Right forelimb (tissue), 1 donor: Measurements from ENCODE around the gene AFM.
"Not testable (repeated sequence)": the region's sequence is repeated elsewhere in the genome, so short reads cannot be mapped to it uniquely, and the experiment has no call there.

ENCODE experiments used
- DNase-seq: peaks from one replicate; pipeline ENCODE4 v3.0.0-alpha.2; 2018

Gene AFM

DNA sequence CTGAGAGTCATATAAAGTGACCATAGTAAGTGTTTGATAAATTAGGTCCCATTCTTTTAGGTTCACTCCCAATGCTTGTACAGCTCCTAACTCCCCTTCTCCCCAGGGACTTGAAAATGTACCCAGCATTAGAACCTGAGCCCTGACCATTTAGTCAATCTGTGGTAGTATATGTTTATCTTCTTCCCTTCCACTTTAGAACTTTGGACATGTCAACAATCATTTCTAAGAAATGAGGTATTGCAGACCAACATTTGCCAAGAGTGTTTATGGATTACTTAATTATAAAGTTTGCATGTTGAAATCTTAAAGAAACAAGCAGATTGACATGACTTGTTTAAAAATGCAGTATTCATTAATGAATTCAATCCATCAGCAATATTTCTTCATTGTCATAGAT lies 26.0 kb downstream of the AFM start:
- DNase-seq = no peak

GRCh38 chr4:73508651-73509050 lies 27.1 kb downstream of the AFM start:
- DNase-seq = no peak

GRCh38 chr4:73518340-73518739 lies 36.8 kb downstream of the AFM start:
- DNase-seq = no peak

DNA sequence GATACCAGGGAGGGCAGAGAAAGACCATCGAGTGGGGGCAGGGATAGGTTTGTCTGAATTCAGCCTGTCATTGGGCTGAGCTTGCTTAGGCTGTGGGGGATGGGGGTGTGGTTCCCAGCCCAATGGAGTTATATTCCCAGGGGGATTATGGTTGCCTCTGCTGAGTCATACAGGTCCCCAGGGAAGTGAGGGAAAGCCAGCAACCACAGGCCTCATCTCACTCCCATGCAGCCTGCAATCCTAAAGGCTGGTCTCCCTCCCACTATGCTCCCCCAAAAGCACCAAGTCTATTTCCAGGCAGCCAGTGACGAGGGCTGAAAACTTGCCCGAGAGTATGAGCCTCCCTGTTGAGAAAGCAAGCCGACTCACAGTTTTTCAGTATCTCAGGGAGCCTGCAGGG lies 39.3 kb downstream of the AFM start:
- DNase-seq = no peak

- no peak for DNase-seq
Observed at GRCh38 chr4:73523126-73523525, 41.6 kb downstream of the AFM start.

DNA sequence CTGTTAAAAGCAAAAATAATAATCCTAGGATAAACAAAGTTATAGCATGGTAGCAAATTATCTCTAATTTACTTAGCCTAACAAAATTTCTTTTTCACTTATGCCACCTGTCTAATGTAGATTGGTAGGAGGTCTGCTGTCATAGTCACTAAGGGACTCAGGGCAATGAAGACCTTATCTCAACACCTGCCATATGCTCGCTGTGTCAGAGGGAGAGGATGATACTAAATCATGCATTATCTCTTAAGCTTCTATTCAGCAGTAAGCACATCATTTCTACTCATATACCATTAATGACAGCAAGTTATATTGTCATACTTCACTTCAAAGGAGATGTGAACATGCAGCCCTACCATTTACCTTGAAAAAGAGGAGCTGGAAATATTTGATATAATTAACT lies 44.1 kb downstream of the AFM start:
- DNase-seq = no peak

GRCh38 chr4:73527196-73527595 lies 45.7 kb downstream of the AFM start:
- DNase-seq = no peak

DNA sequence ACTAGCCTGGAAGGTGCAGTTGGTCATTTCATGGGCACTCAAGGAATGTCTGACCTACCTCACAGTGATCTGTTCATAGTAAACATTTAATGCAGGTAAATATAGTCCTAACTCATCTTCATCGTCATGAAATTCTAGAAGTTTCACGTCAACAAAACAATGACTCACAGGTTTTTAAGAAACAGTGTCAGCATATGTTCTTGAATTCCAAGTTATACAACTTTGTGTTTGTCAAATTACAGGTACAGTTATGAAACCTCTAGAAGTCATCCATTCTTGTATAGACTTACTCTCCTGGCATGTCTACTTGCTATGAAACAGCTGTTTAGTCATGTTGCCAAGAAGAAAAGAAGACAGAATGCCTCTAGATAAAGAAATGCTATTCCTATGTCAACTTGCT lies 46.6 kb downstream of the AFM start:
- no peak for DNase-seq

- no peak for DNase-seq
Observed at GRCh38 chr4:73533515-73534422, 52.2 kb downstream of the AFM start.

GRCh38 chr4:73538162-73538561 lies 56.6 kb downstream of the AFM start:
- no peak for DNase-seq

DNA sequence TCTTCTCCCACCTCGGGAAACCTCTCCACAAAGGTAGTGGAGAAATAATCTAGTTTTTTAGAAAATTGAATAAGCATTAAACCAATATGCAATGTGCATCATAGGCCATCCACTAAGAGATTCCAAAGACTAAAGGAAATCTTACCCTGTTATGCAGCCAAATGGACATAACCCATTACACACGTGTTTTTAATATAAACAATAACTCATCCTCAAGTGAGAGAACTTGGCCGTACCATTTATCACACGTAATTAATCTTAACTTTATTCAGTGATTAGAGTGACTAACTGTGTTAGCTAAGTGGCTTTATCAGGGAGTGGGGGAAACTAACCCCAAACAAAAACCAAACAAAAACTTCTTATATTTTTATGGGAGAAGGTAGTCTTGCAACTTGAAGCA lies 57.8 kb downstream of the AFM start:
- DNase-seq = no peak

- no peak for DNase-seq
Observed at GRCh38 chr4:73540826-73541225, 59.3 kb downstream of the AFM start.

- DNase-seq = no peak
Observed at GRCh38 chr4:73541251-73541650, 59.7 kb downstream of the AFM start.

DNA sequence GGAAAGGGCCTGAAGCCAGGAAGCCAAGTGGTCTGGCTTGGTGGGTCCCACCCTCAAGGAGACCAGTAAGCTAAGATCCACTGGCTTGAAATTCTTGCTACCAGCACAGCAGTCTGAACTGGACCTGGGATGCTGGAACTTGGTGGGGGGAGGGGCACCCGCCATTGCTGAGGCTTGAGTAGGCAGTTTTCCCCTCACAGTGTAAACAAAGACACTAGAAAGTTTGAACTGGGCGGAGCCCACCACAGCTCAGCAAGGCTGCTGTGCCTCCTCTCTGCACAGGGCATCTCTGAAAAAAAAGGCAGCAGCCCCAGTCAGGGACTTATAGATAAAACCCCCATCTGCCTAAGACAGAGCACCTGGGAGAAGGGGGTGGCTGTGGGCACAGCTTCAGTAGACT lies 63.1 kb downstream of the AFM start:
- no peak for DNase-seq

- DNase-seq = not testable (repeated sequence)
Observed at GRCh38 chr4:73550865-73551264, 69.3 kb downstream of the AFM start.
